GM10266 (cell line): ENCODE results near the gene CRTC2.
"Not testable (repeated sequence)": the region's sequence is repeated elsewhere in the genome, so short reads cannot be mapped to it uniquely, and the experiment has no call there.

Experiments used
- DNase-seq: peaks from one replicate; pipeline ENCODE4 v3.0.0; 2012; ENCODE audit errors: extremely low spot score
- CTCF ChIP-seq: IDR thresholded peaks from 2 replicates; pipeline ENCODE4 v1.5.1; 2012; ENCODE audit warnings: mild to moderate bottlenecking, low read depth; ENCODE audit not compliant: control insufficient read depth, insufficient read depth; ENCODE audit errors: missing control alignments

The CRTC2 gene

GRCh38 chr1:153958111-153958960 is at the start of gene CRTC2:
CRTC2 (minus strand) TSS chr1:153958612; CDS start chr1:153958497, 115 bp downstream.
- DNase-seq: peak; percentile 97
- no peak for TF ChIP-seq CTCF

- TF ChIP-seq CTCF: no peak
- no peak for DNase-seq
Measured at GRCh38 chr1:154006136-154006535, 47.7 kb upstream of the CRTC2 start.

GRCh38 chr1:154000420-154000819 is 42.0 kb upstream of the CRTC2 start:
- no peak for DNase-seq
- TF ChIP-seq CTCF: no peak

GRCh38 chr1:153996882-153997281 is 38.5 kb upstream of the CRTC2 start:
- not testable (repeated sequence) for DNase-seq

GRCh38 chr1:153995640-153996039 is 37.2 kb upstream of the CRTC2 start:
- TF ChIP-seq CTCF: no peak
- no peak for DNase-seq

- no peak for TF ChIP-seq CTCF
- DNase-seq: no peak
Measured at GRCh38 chr1:153995202-153995601, 36.8 kb upstream of the CRTC2 start.

GRCh38 chr1:153991806-153992205 is 33.4 kb upstream of the CRTC2 start:
- TF ChIP-seq CTCF: no peak
- no peak for DNase-seq
